NB4 (cell line): ENCODE data around the gene TMEM9.

Experiments
- DNase-seq: peaks from one replicate; pipeline ENCODE4 v3.0.0; 2010; ENCODE audit warnings: low read depth
- H3K4me3 ChIP-seq: one replicate; pipeline ENCODE4 v1.5.1; 2011; ENCODE audit warnings: mild to moderate bottlenecking, low read depth, low read length, moderate library complexity
- MAX ChIP-seq: IDR thresholded peaks from 2 replicates; pipeline ENCODE4 v1.6.1; 2011; ENCODE audit warnings: low read depth, low read length
- MYC ChIP-seq: IDR thresholded peaks from 2 replicates; pipeline ENCODE4 v1.6.1; 2011; ENCODE audit warnings: low read depth, low read length
- POLR2A ChIP-seq: IDR thresholded peaks from 2 replicates; pipeline ENCODE4 v1.6.1; 2011; ENCODE audit warnings: mild to moderate bottlenecking; ENCODE audit not compliant: insufficient read length; ENCODE audit errors: extremely low read depth
- TF ChIP-seq, protein P1 (sequence below): IDR thresholded peaks from one replicate; pipeline ENCODE4 v1.5.1; 2012; ENCODE audit warnings: low read depth, low read length

Gene TMEM9

DNA sequence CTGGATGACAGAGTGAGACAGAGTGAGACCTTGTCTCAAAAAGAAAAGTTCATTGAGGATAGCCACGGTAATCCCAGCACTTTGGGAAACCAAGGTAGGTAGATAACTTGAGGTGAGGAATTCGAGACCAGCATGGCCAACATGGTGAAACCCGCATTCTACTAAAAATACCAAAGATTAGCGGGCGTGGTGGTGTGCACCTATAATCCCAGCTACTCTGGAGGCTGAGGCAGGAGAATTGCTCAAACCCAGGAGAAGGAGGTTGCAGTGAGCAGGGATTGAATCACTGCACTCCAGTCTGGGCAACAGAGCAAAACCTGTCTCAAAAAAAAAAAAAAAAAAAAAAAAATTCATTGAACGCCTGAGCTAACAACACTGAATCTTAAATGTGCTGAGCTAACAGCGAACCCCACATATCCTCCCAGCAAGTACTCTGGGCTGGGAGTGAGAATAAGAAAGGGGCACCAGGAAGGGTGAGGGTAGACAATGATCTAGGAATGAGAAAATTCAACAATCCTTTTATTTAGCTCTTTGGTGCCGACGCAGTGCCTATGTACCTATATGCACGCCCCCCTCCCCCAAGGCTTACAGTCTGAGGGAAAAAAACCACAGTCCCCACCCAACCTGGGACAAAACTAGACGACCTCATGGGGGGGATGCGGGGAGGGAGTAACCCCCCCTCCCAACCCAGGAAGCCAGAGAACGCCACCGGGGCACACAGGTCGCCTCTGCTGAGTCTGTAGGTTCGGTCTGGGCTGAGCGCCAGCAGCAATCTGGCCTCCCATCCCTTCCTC is 40.6 kb downstream of the TMEM9 start:
- no peak for DNase-seq
- no peak overlapping the region for H3K4me3 ChIP-seq
- TF ChIP-seq, protein P1, sequence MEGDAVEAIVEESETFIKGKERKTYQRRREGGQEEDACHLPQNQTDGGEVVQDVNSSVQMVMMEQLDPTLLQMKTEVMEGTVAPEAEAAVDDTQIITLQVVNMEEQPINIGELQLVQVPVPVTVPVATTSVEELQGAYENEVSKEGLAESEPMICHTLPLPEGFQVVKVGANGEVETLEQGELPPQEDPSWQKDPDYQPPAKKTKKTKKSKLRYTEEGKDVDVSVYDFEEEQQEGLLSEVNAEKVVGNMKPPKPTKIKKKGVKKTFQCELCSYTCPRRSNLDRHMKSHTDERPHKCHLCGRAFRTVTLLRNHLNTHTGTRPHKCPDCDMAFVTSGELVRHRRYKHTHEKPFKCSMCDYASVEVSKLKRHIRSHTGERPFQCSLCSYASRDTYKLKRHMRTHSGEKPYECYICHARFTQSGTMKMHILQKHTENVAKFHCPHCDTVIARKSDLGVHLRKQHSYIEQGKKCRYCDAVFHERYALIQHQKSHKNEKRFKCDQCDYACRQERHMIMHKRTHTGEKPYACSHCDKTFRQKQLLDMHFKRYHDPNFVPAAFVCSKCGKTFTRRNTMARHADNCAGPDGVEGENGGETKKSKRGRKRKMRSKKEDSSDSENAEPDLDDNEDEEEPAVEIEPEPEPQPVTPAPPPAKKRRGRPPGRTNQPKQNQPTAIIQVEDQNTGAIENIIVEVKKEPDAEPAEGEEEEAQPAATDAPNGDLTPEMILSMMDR = no peak
- TF ChIP-seq POLR2A (no peak), MAX (no peak), MYC (no peak)

DNA sequence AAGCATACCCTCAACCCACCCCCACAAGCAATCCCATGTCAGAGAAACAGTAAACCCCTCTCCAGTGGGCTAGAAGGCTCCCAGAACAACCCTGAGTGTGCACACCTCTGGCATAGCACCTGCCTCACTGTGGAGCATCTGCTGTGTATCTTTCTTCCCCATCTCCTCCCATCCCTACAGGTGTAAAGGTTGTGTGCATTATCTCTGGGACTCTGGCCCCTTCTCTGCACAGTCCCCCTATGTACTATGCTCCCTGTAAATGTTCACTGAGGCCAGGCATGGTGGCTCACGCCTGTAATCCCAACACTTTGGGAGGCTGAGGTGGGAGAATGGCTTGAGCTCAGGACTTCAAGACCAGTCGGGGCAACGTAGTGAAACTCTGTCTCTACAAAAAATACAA is 41.3 kb downstream of the TMEM9 start:
- TF ChIP-seq, protein P1 = no peak
- TF ChIP-seq POLR2A = no peak
- no peak for TF ChIP-seq MYC
- no peak for TF ChIP-seq MAX
- no peak overlapping the region for H3K4me3 ChIP-seq
- DNase-seq = no peak

- H3K4me3 ChIP-seq = no peak within 1 kb of the TSS
- TF ChIP-seq MYC (no peak), MAX (no peak), POLR2A (no peak)
- TF ChIP-seq, protein P1 = no peak
- no peak for DNase-seq
These were observed 42.0 kb downstream of the TMEM9 start, which contains the start of gene CACNA1S for GRCh38 chr1:201112173-201112731. Gene CACNA1S, minus strand, starts transcription at chr1:201112426. Its CDS starts 87 bp downstream, at chr1:201112339.

DNA sequence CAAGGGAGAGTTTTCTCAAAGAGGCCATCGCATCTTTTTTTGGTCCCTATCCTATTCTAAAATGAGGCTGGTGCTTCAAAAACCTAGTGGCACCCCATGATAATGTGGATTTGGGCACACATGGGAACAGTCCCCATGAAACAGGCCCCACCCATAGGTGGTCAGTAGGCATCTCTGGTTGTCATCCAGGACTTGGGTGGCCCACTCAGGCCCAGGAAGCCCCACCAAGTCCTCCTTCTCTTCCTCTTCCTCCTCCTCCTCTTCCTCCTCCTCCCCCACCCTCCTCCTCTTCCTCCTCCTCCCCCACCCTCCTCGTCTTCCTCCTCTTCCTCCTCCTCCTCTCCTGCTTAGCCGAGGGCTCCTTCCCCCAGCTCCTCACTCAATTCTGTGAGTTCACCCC is 42.6 kb downstream of the TMEM9 start:
- DNase-seq = no peak
- no peak overlapping the region for H3K4me3 ChIP-seq
- no peak for TF ChIP-seq POLR2A
- TF ChIP-seq MAX = no peak
- TF ChIP-seq MYC = no peak
- TF ChIP-seq, protein P1 = no peak

DNA sequence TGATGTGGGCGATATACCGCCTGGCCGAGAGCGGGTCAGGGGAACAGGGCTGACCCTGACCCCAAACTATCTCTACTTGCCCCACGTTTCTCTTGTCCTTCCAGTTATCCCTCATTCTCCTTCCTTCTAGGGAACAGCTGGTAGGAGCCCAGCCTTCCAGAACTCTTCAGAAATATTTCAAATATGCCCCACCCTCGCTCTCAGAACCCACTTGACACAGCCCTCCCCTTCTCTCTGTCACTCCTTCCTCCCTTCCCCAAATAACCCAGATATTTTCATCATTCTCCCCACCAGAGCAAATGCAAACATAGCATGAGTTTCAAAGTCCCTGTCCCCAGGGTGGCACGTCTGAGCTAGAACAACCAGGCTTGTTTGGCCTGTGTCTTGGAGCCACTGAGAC is 43.1 kb downstream of the TMEM9 start:
- no peak for DNase-seq
- no peak for TF ChIP-seq MAX
- TF ChIP-seq, protein P1 = no peak
- TF ChIP-seq POLR2A = no peak
- TF ChIP-seq MYC = no peak
- no peak overlapping the region for H3K4me3 ChIP-seq
